Fibroblast of peridontal ligament (primary cell): ENCODE data around the gene NUDC.

Experiments used
- DNase-seq: peaks from one replicate; pipeline ENCODE4 v3.0.0-alpha.2; 2010; ENCODE audit errors: extremely low read depth

Gene NUDC

DNA sequence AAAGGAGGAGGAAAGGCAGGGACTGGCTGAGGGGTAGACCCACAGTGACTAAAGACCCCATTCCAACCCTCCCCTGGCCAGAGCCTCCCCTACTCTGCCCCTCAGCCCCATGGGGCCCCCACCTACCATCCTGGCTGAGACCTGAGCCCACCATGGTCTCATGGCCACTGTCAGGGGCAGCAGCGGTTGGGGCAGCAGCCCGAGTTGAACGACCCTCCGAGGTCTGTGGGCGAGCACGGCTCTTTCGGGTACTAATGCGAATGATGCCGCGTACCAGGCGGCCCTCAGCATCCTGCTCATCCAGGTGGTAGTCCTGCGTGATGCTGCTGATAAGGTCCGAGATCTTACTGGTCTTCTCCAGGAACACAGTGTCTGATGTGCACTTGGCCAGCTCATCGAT lies 29.7 kb downstream of the NUDC start:
- no peak for DNase-seq

- no peak for DNase-seq
Measured at GRCh38 chr1:26951821-26952497, 30.4 kb downstream of the NUDC start.

DNA sequence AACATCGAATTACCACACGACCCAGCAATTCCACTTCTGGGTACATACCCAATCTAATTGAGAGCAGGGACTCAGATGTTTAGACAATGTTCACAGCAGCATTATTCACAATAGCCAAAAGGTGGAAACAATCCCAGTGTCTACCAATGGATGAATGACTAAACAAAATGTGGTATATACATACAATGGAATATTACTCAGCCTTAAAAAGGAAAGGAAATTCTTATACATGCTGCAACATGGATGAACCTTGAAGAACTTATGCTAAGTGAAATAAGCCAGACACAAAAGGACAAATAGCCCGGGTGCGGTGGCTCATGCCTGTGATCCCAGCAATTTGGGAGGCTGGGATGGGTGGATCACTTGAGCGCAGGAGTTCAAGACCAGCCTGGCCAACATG lies 31.8 kb downstream of the NUDC start:
- no peak for DNase-seq

GRCh38 chr1:26956321-26956720 lies 34.8 kb downstream of the NUDC start:
- DNase-seq: no peak

GRCh38 chr1:26957306-26957705 lies 35.8 kb downstream of the NUDC start:
- no peak for DNase-seq

DNA sequence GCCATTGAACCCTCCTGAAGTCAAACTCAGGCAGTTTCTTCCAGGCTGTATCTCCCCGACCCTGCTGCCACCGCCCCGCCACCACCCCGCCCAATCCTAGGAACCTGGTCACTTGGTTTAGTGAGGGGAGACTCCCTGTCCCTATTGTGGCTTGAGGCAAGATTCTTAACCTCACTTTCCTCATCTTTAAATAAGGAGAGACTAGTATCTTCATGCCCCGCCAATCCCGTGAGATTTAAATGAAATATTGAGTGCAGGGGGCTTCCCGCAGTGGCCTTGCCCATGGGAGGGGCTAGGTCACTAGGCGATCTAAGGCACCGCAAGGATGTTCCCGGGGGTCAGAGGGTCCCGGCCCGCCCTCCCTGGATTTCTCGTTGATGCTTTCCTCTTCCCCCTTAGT lies 37.7 kb downstream of the NUDC start:
- DNase-seq: no peak

DNA sequence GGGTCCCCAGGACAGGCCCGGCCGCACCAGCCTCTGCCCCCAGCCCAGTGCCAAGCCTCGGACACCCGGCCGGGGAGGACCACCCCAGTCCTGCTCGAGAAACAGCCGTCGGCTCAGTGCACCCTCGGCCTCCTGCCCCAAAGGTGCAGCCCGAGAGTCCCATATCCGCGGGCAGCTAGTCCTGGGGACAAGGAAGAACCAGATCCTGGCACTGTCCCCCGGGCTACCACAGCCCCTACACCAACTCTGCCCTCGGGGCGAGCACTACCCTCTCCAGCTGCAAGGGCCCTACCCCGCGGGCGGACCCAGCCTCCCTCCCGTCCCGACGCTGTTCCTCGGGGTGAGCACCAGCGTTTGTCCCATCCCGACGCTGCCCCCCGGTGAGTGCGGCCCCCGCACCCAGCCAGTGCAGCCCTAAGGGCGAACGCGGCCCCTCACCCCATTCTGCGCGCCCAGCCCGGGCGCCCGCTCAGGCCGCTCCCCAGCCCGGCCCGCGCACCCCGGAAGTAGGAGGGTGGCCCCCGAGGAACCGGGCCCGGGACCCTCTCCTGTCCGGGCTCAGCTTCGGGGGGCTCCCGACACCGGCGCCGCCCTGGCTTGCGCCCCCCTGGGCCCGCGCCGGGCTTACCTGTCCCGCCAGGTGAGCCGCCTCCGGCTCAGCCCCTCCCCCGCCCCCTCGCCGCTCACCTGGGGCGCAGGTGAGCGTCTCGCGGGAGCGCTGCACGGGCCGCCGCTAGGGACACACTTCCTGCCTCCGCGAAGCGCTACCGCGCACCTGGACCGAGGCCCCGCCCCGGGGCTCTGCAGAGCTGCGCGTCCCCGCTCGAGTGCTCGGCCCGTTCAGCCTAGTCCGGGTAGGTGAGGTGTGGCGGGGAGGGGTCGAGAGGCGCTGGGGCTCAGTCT lies 38.4 kb downstream of the NUDC start, which contains the start of gene KDF1:
Gene KDF1, minus strand, starts transcription at position 747 of the 903 bp plus-strand sequence. CDS start 8,088 bp downstream, outside the sequence.
- DNase-seq: no peak

GRCh38 chr1:26960625-26960966 lies 39.1 kb downstream of the NUDC start:
- no peak for DNase-seq

DNA sequence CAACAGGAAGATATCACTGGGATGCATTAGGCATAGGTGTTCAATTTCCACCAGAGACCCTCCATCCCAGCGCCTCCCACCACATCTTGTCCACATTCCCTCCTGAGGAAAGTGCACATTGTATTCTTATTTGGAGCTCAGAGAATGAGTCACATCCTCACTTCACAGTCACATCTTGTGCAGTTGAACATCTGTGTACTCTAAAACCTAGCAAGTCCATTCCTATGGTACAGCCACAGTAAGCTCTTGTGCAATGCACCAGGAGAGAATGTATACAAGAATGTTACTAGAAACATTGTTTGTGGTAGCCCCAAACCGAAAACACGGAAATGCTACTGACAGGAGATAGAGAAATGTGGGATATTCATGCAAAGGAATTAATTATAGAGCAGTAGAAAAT lies 40.3 kb downstream of the NUDC start:
- DNase-seq: peak; percentile 81

- no peak for DNase-seq
Measured at GRCh38 chr1:26965213-26965612, 43.7 kb downstream of the NUDC start.

- no peak for DNase-seq
Measured at GRCh38 chr1:26965628-26966027, 44.1 kb downstream of the NUDC start.

GRCh38 chr1:26970810-26971209 lies 49.3 kb downstream of the NUDC start:
- DNase-seq: no peak

- DNase-seq: no peak
Measured at GRCh38 chr1:26971590-26971989, 50.0 kb downstream of the NUDC start.

DNA sequence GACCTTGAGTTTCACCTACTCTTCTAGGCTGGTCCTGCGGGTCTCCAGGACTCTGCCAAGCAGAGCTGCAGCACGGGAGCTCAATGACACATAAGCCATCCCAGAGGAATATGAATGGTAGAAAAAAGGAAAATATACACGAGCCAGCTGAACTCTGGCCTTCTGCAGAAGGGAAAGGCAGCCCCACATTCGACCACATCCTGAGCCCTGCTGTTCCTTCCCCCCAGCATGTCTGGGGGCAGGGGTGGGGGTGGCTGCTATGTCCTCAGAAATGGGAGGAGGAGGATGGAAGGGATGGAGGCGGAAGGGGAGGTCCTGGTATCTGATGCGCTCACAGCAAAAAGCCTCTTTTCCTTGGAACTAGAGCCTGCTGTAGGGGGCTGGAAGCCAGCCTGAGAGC lies 50.8 kb downstream of the NUDC start:
- DNase-seq: no peak

- DNase-seq: no peak
Measured at GRCh38 chr1:26972821-26973220, 51.3 kb downstream of the NUDC start.

GRCh38 chr1:26976621-26977510 lies 55.3 kb downstream of the NUDC start:
- DNase-seq: no peak

DNA sequence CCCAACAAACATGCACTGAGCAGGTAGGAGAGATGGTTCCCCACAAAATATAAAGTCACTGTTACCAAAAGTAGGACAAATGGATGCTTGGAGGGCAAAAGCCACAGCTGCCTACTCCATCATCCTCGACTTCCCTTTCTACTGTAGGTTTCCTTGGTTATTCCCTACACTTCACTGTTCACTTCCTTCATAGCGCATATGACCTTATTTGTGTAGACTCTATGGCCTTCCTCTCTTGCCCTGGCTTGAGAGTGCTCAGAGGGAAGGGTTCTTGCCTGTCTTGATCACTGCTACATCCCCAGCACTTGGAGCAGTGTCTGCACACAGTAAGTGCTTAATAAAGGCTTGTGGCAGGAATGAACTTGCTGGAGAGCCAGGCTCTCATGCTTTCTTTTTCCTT lies 57.4 kb downstream of the NUDC start:
- no peak for DNase-seq

- no peak for DNase-seq
Measured at GRCh38 chr1:26981146-26981846, 59.8 kb downstream of the NUDC start.

DNA sequence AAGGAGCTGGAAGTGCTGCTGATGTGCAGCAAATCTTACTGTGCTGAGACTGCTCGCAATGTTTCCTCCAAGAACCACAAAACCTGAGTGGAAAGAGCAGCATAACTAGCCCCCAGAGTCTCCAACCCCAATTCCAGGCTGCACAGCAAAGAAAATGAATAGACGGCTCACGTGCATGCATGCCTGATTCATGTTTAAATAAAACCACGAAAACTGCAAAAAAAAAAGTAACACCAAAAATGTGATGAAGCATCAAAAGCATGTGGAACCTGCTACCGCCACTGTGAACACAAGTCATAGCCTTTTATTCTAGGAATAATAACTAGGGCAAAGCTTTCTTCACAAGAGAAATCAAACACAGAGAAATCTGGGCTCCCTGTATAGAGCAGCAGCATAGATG lies 62.3 kb downstream of the NUDC start:
- DNase-seq: no peak

DNA sequence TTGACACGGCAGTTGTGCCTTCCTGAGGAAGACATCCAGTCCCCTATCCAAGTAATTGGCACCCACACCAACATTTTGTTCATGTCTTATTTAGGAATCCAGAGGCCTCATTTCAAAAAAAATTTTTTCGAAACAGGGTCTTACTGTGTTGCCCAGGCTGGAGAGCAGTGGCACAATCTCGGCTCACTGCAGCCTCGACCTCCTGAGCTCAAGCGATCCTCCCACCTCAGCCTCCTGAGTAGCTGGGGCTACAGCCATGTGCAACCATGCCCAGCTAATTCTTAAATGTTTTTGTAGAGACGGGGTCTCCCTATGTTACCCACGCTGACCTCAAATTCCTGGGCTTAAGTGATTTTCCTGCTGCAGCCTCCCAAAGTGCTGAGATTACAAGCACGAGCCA lies 62.7 kb downstream of the NUDC start:
- no peak for DNase-seq

DNA sequence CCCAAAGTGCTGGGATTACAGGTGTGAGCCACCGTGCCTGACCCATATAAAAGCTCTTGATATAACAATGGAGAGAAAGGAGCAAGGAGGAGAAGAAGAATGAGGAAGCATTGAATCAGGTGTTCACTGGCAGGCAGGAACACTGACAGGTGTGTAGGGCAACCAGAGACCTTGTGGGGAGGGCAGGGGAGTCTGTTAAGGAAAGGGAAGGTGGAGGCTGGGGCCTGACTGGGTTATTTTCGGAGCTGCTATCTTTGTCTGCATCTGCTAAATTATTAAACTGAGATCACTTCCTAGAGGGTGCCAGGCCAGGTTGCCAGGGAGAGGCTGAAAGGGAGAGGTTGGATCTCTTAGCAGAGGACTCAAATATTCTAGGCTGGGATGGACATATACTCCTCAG lies 65.1 kb downstream of the NUDC start:
- no peak for DNase-seq
